ENCODE results near the gene BPIFA3. TPM values are rescaled to one million over a fixed set of nuclear protein-coding genes. Genes with fewer than 3 reads are reported as not detected.

BPIFA3 gene
- total RNA-seq, 2 donors from 2014 or later = not detected

- intact Hi-C loops (cut with DNase I) = no loop called here
- Histone ChIP-seq H3K27ac (no peak overlapping the region), H3K27me3 (no peaks in the 10 kb centered on the region), H3K36me3 (no peaks in the 10 kb centered on the region), H3K9ac (ENCODE audit: low read depth in 2 of 2, low read length in 2 of 2) (no peak overlapping the region), H3K4me3 (no peak overlapping the region), H3K4me1 (no peaks in the 10 kb centered on the region), H3K9me3 (no peaks in the 10 kb centered on the region)
- TF ChIP-seq CTCF (IDR thresholded peaks at IDR 0.05) = no peak
- DNase-seq = no peak
Observed at GRCh38 chr20:33246077-33246476, 28.9 kb downstream of the BPIFA3 start.

GRCh38 chr20:33249456-33249855 is 32.3 kb downstream of the BPIFA3 start:
- no peaks in the 10 kb centered on the region for H3K4me1 ChIP-seq
- TF ChIP-seq CTCF (IDR thresholded peaks at IDR 0.05) = no peak

GRCh38 chr20:33250666-33251065 is 33.5 kb downstream of the BPIFA3 start:
- no peak overlapping the region for H3K4me3 ChIP-seq
- no peak for TF ChIP-seq CTCF (IDR thresholded peaks at IDR 0.05)
- H3K9me3 ChIP-seq = no peaks in the 10 kb centered on the region
- H3K36me3 ChIP-seq = no peaks in the 10 kb centered on the region
- no peaks in the 10 kb centered on the region for H3K27me3 ChIP-seq
- no peak overlapping the region for H3K27ac ChIP-seq
- no peaks in the 10 kb centered on the region for H3K4me1 ChIP-seq
- H3K9ac ChIP-seq (ENCODE audit: low read depth in 2 of 2, low read length in 2 of 2) = no peak overlapping the region
- intact Hi-C loops (cut with DNase I) = no loop called here
- no peak for DNase-seq

More at GRCh38 chr20:33249456-33249855, 32.3 kb downstream of the BPIFA3 start:
- no peaks in the 10 kb centered on the region for H3K9me3 ChIP-seq
- H3K9ac ChIP-seq (ENCODE audit: low read depth in 2 of 2, low read length in 2 of 2) = no peak overlapping the region
- intact Hi-C loops (cut with DNase I) = no loop called here
- H3K36me3 ChIP-seq = no peaks in the 10 kb centered on the region
- no peak for DNase-seq
- no peaks in the 10 kb centered on the region for H3K27me3 ChIP-seq
- no peak overlapping the region for H3K4me3 ChIP-seq
- H3K27ac ChIP-seq = no peak overlapping the region

- intact Hi-C loops (cut with DNase I) = no loop called here
- Histone ChIP-seq H3K9ac (ENCODE audit: low read depth in 2 of 2, low read length in 2 of 2) (no peak overlapping the region), H3K27ac (no peak overlapping the region), H3K36me3 (no peaks in the 10 kb centered on the region), H3K4me3 (no peak overlapping the region), H3K4me1 (no peaks in the 10 kb centered on the region), H3K27me3 (no peaks in the 10 kb centered on the region), H3K9me3 (no peaks in the 10 kb centered on the region)
- no peak for DNase-seq
- TF ChIP-seq CTCF (IDR thresholded peaks at IDR 0.05) = no peak
Observed at GRCh38 chr20:33251496-33251895, 34.3 kb downstream of the BPIFA3 start.

- Histone ChIP-seq H3K9ac (ENCODE audit: low read depth in 2 of 2, low read length in 2 of 2) (no peak overlapping the region), H3K27ac (no peak overlapping the region), H3K9me3 (no peaks in the 10 kb centered on the region), H3K27me3 (no peaks in the 10 kb centered on the region), H3K4me1 (no peaks in the 10 kb centered on the region), H3K4me3 (no peak overlapping the region), H3K36me3 (no peaks in the 10 kb centered on the region)
- DNase-seq = no peak
- TF ChIP-seq CTCF (IDR thresholded peaks at IDR 0.05) = no peak
- intact Hi-C loops (cut with DNase I) = no loop called here
Observed at GRCh38 chr20:33252460-33252859, 35.3 kb downstream of the BPIFA3 start.

GRCh38 chr20:33255005-33255404 is 37.9 kb downstream of the BPIFA3 start:
- no peaks in the 10 kb centered on the region for H3K4me1 ChIP-seq
- no peak for TF ChIP-seq CTCF (IDR thresholded peaks at IDR 0.05)
- DNase-seq = no peak
- no peaks in the 10 kb centered on the region for H3K36me3 ChIP-seq
- no peak overlapping the region for H3K4me3 ChIP-seq
- H3K9me3 ChIP-seq = no peaks in the 10 kb centered on the region
- H3K27me3 ChIP-seq = no peaks in the 10 kb centered on the region
- no peak overlapping the region for H3K27ac ChIP-seq
- H3K9ac ChIP-seq (ENCODE audit: low read depth in 2 of 2, low read length in 2 of 2) = no peak overlapping the region
- intact Hi-C loops (cut with DNase I) = no loop called here

Data from colonic mucosa (tissue), 4 donors.